Bronchial epithelial cell (primary cell): Measurements from ENCODE around the gene MICAL2. TPM values are rescaled to one million over a fixed set of nuclear protein-coding genes. Genes with fewer than 3 reads are reported as not detected.
A peak's percentile ranks its signal among the peaks of the same experiment; 100 is the strongest.

ENCODE experiments used
- DNase-seq: peaks from one replicate; pipeline ENCODE4 v3.0.0-alpha.2; 2010; ENCODE audit warnings: low read depth
- FAIRE-seq: peaks from 2 replicates; lab custom pipeline; 2011; peaks lifted over from hg19 to GRCh38; lab: Jason Lieb, UNC
- H3K27me3 ChIP-seq: 2 replicates; pipeline ENCODE4 v1.5.1; 2011; ENCODE audit warnings: low read length; ENCODE audit not compliant: control insufficient read depth, insufficient read depth
- H3K36me3 ChIP-seq: 2 replicates; pipeline ENCODE4 v1.5.1; 2011; ENCODE audit warnings: low read length; ENCODE audit not compliant: control insufficient read depth, insufficient read depth
- H3K4me3 ChIP-seq: 2 replicates; pipeline ENCODE4 v1.5.1; 2011; ENCODE audit warnings: mild to moderate bottlenecking, low read depth, low read length, control low read depth
- CTCF ChIP-seq: IDR thresholded peaks from 2 replicates; pipeline ENCODE4 v1.5.1; 2011; ENCODE audit warnings: mild to moderate bottlenecking, moderate library complexity, low read length, control low read depth, inconsistent platforms; ENCODE audit not compliant: insufficient read depth, severe bottlenecking
- total RNA-seq: library from RNA; depleted of rRNA; stranded (reverse); fragments of >200 nt; gene quantifications from 2 replicates; pipeline ENCODE4 v1.2.1, GENCODE V29; 2014

MICAL2 gene
- total RNA-seq, 1 donor from 2014 or later, result 75.0 TPM

- no peak for TF ChIP-seq CTCF
- no peak for DNase-seq
- H3K4me3 ChIP-seq, result no peak overlapping the region
- H3K36me3 ChIP-seq, result no peaks in the 10 kb centered on the region
- no peaks in the 10 kb centered on the region for H3K27me3 ChIP-seq
- no peak for FAIRE-seq
Measured at GRCh38 chr11:12099132-12099873, 11.1 kb upstream of the MICAL2 start.

DNA sequence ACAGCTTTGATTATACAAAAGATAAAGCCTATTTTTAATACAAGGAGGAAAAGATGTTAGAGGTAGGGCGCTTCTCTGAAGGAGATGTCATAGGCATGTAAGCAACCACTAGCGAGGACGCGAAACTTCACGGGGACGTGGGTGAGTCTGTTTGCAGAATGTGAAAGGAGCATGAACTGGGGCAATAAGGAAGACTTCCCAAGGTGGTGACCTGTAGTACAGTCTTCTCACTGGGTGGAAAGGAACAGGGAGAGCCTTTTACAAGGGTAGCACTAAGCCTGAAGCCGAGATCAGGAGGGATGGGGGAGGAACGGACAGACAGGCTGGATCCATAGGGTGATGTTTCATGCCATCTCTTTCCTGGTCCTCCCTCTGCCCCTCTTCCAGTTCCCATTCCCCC is 10.0 kb upstream of the MICAL2 start:
- Histone ChIP-seq H3K36me3 (no peaks in the 10 kb centered on the region), H3K4me3 (no peak overlapping the region), H3K27me3 (no peaks in the 10 kb centered on the region)
- DNase-seq (no peak), FAIRE-seq (no peak)
- no peak for TF ChIP-seq CTCF

DNA sequence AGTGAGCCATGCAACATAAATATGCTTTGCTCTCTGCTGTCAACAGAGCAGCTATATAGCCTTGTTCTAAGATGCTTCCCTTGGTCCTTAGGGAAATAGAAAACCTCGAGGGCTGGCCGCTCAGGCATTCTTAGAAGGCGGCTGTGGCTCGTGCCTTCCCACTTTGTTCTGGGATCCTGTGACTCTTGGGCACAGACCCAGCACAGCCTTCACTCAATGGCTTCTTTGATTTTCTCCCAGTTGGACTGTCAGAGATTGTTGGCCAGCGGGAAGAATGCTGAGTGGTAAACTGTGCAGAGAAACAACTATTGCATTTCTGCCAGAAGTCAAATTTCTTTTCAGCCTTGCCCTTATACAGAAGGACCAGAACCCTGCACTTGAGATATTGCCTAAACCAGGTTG is 9.5 kb upstream of the MICAL2 start:
- TF ChIP-seq CTCF, result no peak
- Histone ChIP-seq H3K36me3 (no peaks in the 10 kb centered on the region), H3K4me3 (no peak overlapping the region), H3K27me3 (no peaks in the 10 kb centered on the region)
- FAIRE-seq (no peak), DNase-seq (no peak)

- no peak for TF ChIP-seq CTCF
- no peaks in the 10 kb centered on the region for H3K36me3 ChIP-seq
- no peak overlapping the region for H3K4me3 ChIP-seq
- no peaks in the 10 kb centered on the region for H3K27me3 ChIP-seq
- FAIRE-seq (no peak), DNase-seq (no peak)
Measured at GRCh38 chr11:12101318-12101717, 9.1 kb upstream of the MICAL2 start.

DNA sequence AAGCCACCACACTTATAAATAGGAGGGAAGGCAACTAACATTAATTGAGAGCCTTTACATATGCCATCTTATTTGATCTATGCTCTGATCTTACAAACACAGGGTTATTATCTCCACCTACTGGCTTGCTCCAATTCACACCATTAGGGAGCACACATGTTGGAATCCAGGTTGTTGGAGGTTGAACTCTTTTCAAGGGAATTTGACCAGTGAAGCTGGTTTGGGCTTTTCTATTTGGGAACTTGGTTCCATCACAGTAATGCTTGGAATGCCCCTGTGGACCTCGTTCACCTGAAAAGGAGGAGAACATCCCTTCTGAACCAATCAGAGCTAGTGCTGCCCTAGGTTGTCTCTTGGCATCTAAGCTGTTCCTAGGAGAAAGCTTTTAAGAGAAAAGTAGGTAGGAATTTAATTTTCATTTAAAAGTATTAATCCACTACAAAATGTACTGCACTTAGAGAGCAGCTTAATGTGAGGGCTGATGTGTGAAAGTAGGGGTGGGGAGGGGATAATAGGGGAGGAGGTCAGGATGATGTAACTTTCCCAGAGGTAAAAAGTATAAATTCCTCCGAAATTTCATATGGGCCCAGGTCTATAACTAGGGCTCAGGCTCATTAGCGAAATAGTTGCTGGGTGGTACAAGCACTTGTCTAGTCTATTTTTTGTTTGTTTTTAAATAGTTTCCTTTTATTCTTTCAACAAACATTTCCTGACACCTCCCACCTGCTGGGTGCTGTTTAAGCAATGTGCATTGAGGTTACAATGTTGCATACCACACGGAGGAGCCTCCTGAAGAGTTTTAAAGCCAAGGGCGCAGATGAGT is 7.6 kb upstream of the MICAL2 start:
- DNase-seq (peak; percentile 49), FAIRE-seq (no peak)
- Histone ChIP-seq H3K27me3 (no peaks in the 10 kb centered on the region), H3K36me3 (no peaks in the 10 kb centered on the region), H3K4me3 (no peak overlapping the region)
- peak; percentile 27 for TF ChIP-seq CTCF
